T1000 (cell line): ENCODE data around the gene MDC1.

Experiments used
- DNase-seq: peaks from one replicate; lab custom pipeline; 2025; ENCODE audit warnings: mixed read lengths; lab: John Stamatoyannopoulos, UW

The MDC1 gene

GRCh38 chr6:30707281-30707850 is 9.7 kb downstream of the MDC1 start:
- DNase-seq: no peak

- no peak for DNase-seq
Measured at GRCh38 chr6:30705620-30706019, 11.5 kb downstream of the MDC1 start.

- no peak for DNase-seq
Measured at GRCh38 chr6:30703821-30704220, 13.3 kb downstream of the MDC1 start.

- DNase-seq: no peak
Measured at GRCh38 chr6:30703011-30703410, 14.1 kb downstream of the MDC1 start.

GRCh38 chr6:30700340-30700739 is 16.7 kb downstream of the MDC1 start:
- DNase-seq: no peak

- DNase-seq: no peak
Measured at GRCh38 chr6:30696432-30696831, 20.6 kb downstream of the MDC1 start.

- DNase-seq: no peak
Measured at GRCh38 chr6:30691208-30691847, 25.8 kb downstream of the MDC1 start.

- peak; percentile 83 for DNase-seq
Measured at GRCh38 chr6:30690403-30691207, 26.5 kb downstream of the MDC1 start, which contains the start of gene NRM. TSS of gene NRM (minus strand) at chr6:30690984. CDS start at chr6:30690974, 10 bp downstream.

- no peak for DNase-seq
Measured at GRCh38 chr6:30689985-30690384, 27.1 kb downstream of the MDC1 start.

GRCh38 chr6:30689022-30689865 is 27.8 kb downstream of the MDC1 start:
- DNase-seq: no peak

GRCh38 chr6:30688569-30688968 is 28.5 kb downstream of the MDC1 start:
- DNase-seq: no peak

- DNase-seq: no peak
Measured at GRCh38 chr6:30687659-30688431, 29.2 kb downstream of the MDC1 start.

- peak; percentile 97 for DNase-seq
Measured at GRCh38 chr6:30686908-30687658, 30.0 kb downstream of the MDC1 start.

- DNase-seq: peak; percentile 51
Measured at GRCh38 chr6:30686009-30686907, 30.8 kb downstream of the MDC1 start, which contains the start of gene PPP1R18. TSS of gene PPP1R18 (minus strand) at chr6:30686645. CDS start at chr6:30686018, 627 bp downstream.

GRCh38 chr6:30685157-30686008 is 31.7 kb downstream of the MDC1 start:
- no peak for DNase-seq

- DNase-seq: no peak
Measured at GRCh38 chr6:30684386-30685156, 32.5 kb downstream of the MDC1 start.

GRCh38 chr6:30683980-30684338 is 33.1 kb downstream of the MDC1 start:
- no peak for DNase-seq
